GM12865 (cell line): Measurements from ENCODE around the gene LRRC55.
"Not testable (repeated sequence)": the region's sequence is repeated elsewhere in the genome, so short reads cannot be mapped to it uniquely, and the experiment has no call there.

Source experiments
- DNase-seq: peaks from one replicate; pipeline ENCODE4 v3.0.0; 2010; ENCODE audit warnings: low read depth
- H3K4me3 ChIP-seq: 2 replicates; pipeline ENCODE4 v1.5.1; 2011; ENCODE audit warnings: mild to moderate bottlenecking, low read depth, low read length, control low read depth
- TF ChIP-seq, protein P1 (sequence below): IDR thresholded peaks from 2 replicates; pipeline ENCODE4 v1.5.1; 2011; ENCODE audit warnings: low read length, control low read depth, low read depth, inconsistent platforms; ENCODE audit not compliant: insufficient read depth; ENCODE audit errors: missing control alignments

LRRC55 gene

DNA sequence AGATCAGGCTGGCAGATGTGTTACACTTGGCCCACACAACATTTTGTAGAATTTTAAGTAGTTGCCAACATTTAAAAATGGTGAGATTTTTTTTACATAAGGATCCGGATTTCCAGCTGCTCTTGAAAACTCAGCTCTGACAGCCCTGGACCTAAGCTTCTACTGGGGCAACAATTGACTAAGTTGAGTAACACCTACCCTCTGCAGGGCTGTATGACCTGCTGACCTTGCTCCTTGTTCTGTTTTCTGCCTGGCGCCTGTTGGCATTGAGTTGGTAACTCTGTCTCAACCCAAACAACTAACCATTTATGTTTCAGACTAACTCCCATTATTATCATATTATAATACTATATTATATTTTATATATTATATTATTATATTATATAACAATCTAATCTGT lies 21.1 kb upstream of the LRRC55 start:
- TF ChIP-seq, protein P1, sequence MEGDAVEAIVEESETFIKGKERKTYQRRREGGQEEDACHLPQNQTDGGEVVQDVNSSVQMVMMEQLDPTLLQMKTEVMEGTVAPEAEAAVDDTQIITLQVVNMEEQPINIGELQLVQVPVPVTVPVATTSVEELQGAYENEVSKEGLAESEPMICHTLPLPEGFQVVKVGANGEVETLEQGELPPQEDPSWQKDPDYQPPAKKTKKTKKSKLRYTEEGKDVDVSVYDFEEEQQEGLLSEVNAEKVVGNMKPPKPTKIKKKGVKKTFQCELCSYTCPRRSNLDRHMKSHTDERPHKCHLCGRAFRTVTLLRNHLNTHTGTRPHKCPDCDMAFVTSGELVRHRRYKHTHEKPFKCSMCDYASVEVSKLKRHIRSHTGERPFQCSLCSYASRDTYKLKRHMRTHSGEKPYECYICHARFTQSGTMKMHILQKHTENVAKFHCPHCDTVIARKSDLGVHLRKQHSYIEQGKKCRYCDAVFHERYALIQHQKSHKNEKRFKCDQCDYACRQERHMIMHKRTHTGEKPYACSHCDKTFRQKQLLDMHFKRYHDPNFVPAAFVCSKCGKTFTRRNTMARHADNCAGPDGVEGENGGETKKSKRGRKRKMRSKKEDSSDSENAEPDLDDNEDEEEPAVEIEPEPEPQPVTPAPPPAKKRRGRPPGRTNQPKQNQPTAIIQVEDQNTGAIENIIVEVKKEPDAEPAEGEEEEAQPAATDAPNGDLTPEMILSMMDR: no peak
- DNase-seq: no peak
- no peak overlapping the region for H3K4me3 ChIP-seq

DNA sequence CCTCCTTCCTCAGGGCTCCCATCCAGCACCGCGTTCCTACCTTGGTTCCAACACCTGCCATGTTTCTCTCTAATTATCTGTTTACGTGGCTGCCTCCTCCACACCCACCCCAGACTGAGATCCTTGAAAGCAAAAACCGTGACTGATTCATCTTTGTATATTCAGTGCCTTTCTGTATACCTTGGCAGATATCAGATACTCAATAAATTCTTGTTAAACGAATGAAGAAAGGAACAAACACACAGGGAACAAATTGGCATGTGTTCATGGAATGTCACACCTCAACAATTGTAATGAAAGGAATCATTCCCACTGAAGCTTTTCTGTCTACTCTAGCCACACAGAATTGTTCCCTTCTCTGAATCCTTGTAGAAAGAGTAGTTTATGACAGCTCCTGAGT lies 20.4 kb upstream of the LRRC55 start:
- no peak for DNase-seq
- H3K4me3 ChIP-seq: no peak overlapping the region
- TF ChIP-seq, protein P1: no peak

DNA sequence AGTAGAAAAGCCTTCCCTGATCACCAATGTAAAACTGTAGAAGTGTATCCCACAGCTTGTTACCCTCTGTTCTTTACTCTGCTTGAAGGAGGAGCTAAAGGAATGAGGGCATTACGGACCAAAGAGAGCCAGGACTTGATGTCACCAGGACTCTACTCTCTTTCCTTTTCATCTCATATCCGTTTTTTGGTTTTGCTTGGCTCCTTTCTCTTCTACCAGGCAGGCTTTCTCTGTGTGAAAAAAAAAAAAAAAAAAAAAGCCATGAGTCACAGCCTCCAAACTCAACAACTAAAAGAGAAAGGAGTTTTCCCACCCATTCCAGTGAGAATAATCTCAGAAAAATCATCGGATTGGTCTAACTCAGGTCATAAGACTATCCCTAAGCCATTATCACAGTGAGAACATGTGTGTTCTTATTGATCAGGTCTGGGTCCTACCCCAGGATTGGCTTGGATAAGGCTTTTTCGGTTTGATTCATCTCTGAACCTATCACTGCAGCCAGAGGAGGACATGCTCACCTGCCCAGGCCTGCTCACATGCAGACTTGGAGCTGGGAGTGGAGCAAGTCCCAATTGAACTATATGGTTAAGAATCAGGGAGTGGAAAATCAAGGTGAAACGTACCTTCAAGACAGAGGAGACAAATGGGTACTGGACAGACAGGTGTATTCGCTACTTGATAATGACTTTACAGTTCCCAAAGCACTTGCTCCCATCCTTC lies 19.4 kb upstream of the LRRC55 start:
- TF ChIP-seq, protein P1: no peak
- no peak overlapping the region for H3K4me3 ChIP-seq
- DNase-seq: no peak

DNA sequence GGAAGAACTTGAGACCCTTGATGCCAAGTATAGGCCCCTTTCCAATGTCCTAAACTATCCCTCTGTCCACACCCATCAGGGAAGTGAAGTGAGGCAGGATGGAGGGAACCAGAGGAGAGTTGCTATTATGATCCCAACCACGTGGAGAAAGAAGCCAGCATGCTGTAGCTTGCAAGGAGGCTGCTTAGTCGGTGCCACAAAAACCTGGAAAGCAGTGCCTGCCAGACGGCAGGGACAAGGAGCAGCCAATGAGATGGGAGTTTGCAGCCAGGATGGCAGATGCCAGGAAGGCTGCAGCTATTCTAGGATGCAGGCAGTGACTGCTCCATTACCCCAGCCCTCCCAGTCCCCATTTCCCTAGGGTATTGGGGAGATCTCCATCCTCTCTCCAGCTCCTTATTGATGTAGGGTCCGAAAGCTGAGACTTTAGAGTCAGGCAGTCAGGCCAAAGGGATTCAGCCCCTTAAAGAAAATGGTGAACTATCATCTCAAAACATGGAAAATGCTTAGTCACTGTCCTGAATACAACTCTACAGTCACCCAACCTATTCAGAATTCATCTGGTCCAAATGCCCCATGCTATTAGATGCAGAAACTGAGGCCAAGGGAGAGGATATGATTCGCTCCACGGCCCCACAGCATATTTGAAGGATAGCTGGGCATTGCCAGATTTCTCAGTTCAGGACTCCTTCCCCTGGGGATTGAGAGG lies 18.4 kb upstream of the LRRC55 start:
- H3K4me3 ChIP-seq: no peak overlapping the region
- TF ChIP-seq, protein P1: no peak
- DNase-seq: no peak

DNA sequence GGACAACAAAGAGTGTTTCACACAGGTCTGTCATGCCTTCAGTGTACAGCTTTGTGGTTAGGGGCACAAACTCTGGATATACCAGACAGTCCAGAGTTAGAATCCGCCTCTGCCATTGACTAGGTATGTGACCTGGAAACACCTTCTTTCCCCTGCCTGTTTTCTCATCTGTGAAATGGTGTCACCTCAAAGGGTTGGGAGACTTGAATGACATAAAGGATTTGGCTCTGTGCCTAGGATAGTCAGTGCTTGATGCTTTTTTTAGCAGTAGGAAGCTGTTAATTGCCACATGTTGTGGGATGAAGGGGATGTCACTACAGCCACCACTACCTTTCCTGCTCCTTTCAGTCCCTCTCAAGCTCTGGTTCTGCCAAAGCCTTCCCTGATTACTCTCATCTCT lies 17.4 kb upstream of the LRRC55 start:
- H3K4me3 ChIP-seq: no peak overlapping the region
- TF ChIP-seq, protein P1: no peak
- DNase-seq: no peak

DNA sequence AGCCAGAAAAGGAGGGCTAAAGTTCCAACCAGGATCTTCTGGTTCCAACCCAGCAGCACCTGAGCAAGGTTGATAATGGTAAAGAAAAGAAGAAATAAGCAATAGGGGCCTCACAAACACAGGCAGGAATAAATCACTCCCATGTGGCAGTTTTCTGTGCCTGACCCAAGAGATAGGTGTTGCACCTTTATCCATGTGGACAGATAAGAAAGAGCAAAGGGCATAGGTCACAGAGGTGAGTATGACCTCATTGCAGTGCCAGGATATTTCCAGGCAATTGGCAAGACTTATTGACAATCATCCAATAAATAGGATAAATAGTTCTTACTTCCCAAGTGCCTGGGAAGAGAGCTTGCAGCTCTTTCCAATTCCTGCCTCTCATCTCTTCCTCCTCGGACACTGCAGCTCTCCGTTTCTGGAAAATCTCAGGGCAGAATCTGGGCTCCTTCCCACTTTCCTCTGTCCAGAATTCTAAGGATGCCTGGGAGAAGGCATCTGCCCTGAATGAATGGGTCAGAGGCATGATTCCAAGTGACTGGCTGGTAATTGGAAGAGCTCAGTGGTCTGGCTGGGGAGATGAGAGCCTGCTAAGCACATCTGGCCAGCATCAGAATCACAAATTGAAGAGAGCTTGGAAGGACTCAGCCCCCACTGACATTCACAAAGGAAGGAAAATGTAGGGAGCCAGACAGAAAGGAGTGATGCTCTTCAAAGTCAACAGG lies 14.5 kb upstream of the LRRC55 start:
- TF ChIP-seq, protein P1: no peak
- no peak for DNase-seq
- H3K4me3 ChIP-seq: no peak overlapping the region

DNA sequence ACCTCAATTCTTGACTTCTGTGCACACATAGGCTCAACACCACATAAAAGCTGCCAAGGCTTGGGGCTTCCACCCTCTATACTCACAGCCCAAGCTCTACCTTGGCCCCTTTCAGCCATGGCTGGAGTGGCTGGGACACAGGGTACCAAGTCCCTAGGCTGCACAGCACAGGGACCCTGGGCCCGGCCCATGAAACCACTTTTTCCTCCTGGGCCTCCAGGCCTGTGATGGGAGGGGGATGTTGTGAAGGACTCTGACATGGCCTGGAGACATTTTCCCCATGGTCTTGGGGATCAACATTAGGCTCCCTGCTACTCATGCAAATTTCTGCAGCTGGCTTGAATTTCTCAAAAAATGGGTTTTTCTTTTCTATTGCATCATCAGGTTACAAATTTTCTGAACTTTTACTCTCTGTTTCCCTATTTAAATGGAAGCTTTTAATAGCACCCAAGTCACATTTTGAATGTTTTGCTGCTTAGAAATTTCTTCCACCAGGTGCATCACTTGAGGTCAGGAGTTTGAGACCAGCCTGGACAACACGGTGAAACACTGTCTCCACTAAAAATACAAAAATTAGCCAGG lies 11.9 kb upstream of the LRRC55 start:
- not testable (repeated sequence) for H3K4me3 ChIP-seq, DNase-seq
